Smooth muscle cell (in vitro differentiated cells): ENCODE measurements around the gene GLRX5. TPM values are rescaled to one million over a fixed set of nuclear protein-coding genes. Genes with fewer than 3 reads are reported as not detected.

Experiments used
- DNase-seq: peaks from one replicate; lab custom pipeline; 2025; ENCODE audit not compliant: unreplicated experiment; lab: John Stamatoyannopoulos, UW
- H2AFZ ChIP-seq: fragments of 200-600 bp; sonication (generic); 2 replicates; pipeline ENCODE4 v1.6.0; 2016; ENCODE audit warnings: antibody characterized with exemption, low read depth, mild to moderate bottlenecking
- H3F3A ChIP-seq: fragments of 200-600 bp; sonication (generic); 2 replicates; pipeline ENCODE4 v1.6.0; 2017; ENCODE audit warnings: antibody characterized with exemption, low read depth
- H3K27ac ChIP-seq: fragments of 200-600 bp; sonication (generic); 2 replicates; pipeline ENCODE4 v1.5.1; 2016; ENCODE audit warnings: low read depth, mild to moderate bottlenecking
- H3K27me3 ChIP-seq: fragments of 200-600 bp; sonication (generic); 2 replicates; pipeline ENCODE4 v1.6.1; 2016; ENCODE audit warnings: low read depth, mild to moderate bottlenecking
- H3K36me3 ChIP-seq: fragments of 200-600 bp; sonication (generic); 2 replicates; pipeline ENCODE4 v1.5.1; 2016; ENCODE audit warnings: low read depth
- H3K4me1 ChIP-seq: fragments of 200-600 bp; sonication (generic); 2 replicates; pipeline ENCODE4 v1.5.1; 2016; ENCODE audit warnings: low read depth
- H3K4me2 ChIP-seq: fragments of 200-600 bp; sonication (generic); 2 replicates; pipeline ENCODE4 v1.6.0; 2016; ENCODE audit warnings: mild to moderate bottlenecking
- H3K4me3 ChIP-seq: fragments of 200-600 bp; sonication (generic); 2 replicates; pipeline ENCODE4 v1.5.1; 2016; ENCODE audit warnings: mild to moderate bottlenecking
- H3K79me2 ChIP-seq: fragments of 200-600 bp; sonication (generic); 2 replicates; pipeline ENCODE4 v1.6.0; 2016; ENCODE audit warnings: low read depth, mild to moderate bottlenecking
- H3K9ac ChIP-seq: fragments of 200-600 bp; sonication (generic); 2 replicates; pipeline ENCODE4 v1.6.0; 2016; ENCODE audit warnings: low read depth
- H3K9me3 ChIP-seq: fragments of 200-600 bp; sonication (generic); replicated peaks from 2 replicates; pipeline ENCODE4 v1.5.1; 2016; ENCODE audit warnings: low read depth
- H4K20me1 ChIP-seq: fragments of 200-600 bp; sonication (generic); 2 replicates; pipeline ENCODE4 v1.6.0; 2016; ENCODE audit warnings: low read depth
- WGBS: methylation state at CpG from one replicate; pipeline ENCODE4 v1.1.7; 2016; ENCODE audit warnings: low lambda C conversion rate; 5-methylcytosine and 5-hydroxymethylcytosine counted together
- polyA plus RNA-seq: library from polyadenylated mRNA; unstranded; fragments of >200 nt; fragmentation: Nextera tagmentation; extraction: Ambion mirVana; gene quantifications from 2 replicates; pipeline ENCODE4 v1.2.1, GENCODE V29; 2016
- total RNA-seq: library from RNA; depleted of rRNA; stranded (reverse); fragments of >200 nt; gene quantifications from 2 replicates; pipeline ENCODE4 v1.2.3, GENCODE V29; 2014
- TF ChIP-seq, protein P1 (sequence below): fragments of 200-600 bp; sonication (generic); IDR thresholded peaks from 2 replicates; pipeline ENCODE4 v1.5.1; 2017; ENCODE audit warnings: borderline replicate concordance, mild to moderate bottlenecking, antibody characterized with exemption; ENCODE audit not compliant: insufficient read depth, poor library complexity, severe bottlenecking

Gene GLRX5
- total and polyA plus RNA-seq, 2 experiments from 2014 or later: 42.4 to 79.8 TPM

DNA sequence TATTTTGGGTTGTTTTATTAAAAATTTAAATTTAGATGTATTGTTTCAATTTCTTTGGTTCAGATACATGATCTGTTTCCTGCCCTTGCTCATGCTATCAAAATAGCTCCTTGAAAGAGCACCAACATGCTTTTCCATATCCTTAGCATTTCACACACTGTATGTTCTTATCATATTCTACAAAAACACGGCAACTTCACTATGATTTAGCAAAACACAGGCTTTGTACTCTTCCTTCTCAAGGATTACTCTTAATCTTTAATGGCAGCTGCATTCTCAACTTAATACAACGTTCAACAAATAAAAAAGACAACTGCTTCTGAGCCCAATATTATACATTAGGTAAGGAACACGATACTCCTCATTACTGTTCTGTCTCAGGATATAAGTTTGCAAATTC is 2.9 kb upstream of the GLRX5 start:
- TF ChIP-seq, protein P1, sequence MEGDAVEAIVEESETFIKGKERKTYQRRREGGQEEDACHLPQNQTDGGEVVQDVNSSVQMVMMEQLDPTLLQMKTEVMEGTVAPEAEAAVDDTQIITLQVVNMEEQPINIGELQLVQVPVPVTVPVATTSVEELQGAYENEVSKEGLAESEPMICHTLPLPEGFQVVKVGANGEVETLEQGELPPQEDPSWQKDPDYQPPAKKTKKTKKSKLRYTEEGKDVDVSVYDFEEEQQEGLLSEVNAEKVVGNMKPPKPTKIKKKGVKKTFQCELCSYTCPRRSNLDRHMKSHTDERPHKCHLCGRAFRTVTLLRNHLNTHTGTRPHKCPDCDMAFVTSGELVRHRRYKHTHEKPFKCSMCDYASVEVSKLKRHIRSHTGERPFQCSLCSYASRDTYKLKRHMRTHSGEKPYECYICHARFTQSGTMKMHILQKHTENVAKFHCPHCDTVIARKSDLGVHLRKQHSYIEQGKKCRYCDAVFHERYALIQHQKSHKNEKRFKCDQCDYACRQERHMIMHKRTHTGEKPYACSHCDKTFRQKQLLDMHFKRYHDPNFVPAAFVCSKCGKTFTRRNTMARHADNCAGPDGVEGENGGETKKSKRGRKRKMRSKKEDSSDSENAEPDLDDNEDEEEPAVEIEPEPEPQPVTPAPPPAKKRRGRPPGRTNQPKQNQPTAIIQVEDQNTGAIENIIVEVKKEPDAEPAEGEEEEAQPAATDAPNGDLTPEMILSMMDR: no peak
- peak overlapping the region; percentile 98 for H3K27ac ChIP-seq
- peak overlapping the region; percentile 45 for H3K9ac ChIP-seq
- peaks cover 40% of the 10 kb centered on the region for H3K4me1 ChIP-seq
- H3K79me2 ChIP-seq: peaks cover 74% of the 10 kb centered on the region
- peak overlapping the region; percentile 89 for H3K4me2 ChIP-seq
- no peak for DNase-seq
- no peak overlapping the region for H2AFZ ChIP-seq
- H4K20me1 ChIP-seq: peaks cover 28% of the 10 kb centered on the region
- H3K36me3 ChIP-seq: no peaks in the 10 kb centered on the region
- H3F3A ChIP-seq: peaks cover 22% of the 10 kb centered on the region
- H3K9me3 ChIP-seq: no peaks in the 10 kb centered on the region
- 42% methylated on average over 3 of the region's 3 CpGs for WGBS
- H3K27me3 ChIP-seq: no peaks in the 10 kb centered on the region
- peak overlapping the region; percentile 80 for H3K4me3 ChIP-seq

DNA sequence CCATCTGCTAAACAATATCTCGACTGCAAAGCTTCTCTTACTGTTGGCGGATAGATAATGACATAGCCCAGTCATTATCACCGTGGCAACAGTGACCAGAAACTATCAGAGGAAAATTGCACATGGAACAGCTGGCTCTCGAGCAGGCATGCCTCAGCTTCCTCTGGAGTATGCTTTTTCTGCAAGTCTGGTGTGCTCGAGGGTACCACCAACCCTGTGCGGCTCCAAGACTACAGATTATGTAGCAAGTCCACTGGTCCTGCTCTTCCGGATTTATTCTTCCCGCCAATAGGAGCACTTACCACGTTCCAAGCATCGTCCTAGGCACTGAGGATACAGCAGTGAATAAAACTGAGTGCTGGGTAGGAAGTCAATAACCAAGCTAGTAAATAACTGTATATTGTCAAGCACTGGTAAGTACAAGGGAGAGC is 1.4 kb upstream of the GLRX5 start:
- Histone ChIP-seq H3K4me2 (peak overlapping the region; percentile 89), H2AFZ (no peak overlapping the region), H3K27ac (peak overlapping the region; percentile 98), H3K9ac (peak overlapping the region; percentile 97), H3F3A (peaks cover 22% of the 10 kb centered on the region), H4K20me1 (peaks cover 42% of the 10 kb centered on the region), H3K27me3 (no peaks in the 10 kb centered on the region), H3K9me3 (no peaks in the 10 kb centered on the region), H3K4me3 (peak overlapping the region; percentile 80), H3K4me1 (peaks cover 47% of the 10 kb centered on the region), H3K36me3 (no peaks in the 10 kb centered on the region), H3K79me2 (peaks cover 84% of the 10 kb centered on the region)
- TF ChIP-seq, protein P1: no peak
- DNase-seq: no peak
- 5% methylated on average over 10 of the region's 10 CpGs for WGBS

DNA sequence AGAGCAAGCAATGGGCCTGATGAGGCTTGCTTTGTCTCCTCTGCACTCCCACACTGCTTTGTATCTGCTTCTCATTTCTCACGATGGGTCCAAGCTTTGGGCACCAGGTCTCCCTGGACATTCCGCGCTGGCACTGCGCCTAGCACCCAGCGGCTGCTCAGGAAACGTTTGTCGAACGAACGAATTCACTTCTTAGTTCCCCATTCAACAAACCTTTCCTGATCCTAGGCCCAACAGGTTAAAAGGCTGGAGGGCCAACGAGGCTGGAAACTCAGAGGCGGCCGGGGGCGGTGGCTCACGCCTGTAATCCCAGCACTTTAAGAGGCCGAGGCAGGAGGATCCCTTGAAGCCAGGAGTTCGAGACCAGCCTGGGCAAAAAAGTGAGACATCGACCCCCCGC is 1.0 kb upstream of the GLRX5 start:
- H2AFZ ChIP-seq: peak overlapping the region; percentile 42
- no peaks in the 10 kb centered on the region for H3K27me3 ChIP-seq
- H3K9ac ChIP-seq: peak overlapping the region; percentile 97
- H3K79me2 ChIP-seq: peaks cover 84% of the 10 kb centered on the region
- peaks cover 47% of the 10 kb centered on the region for H3K4me1 ChIP-seq
- H3F3A ChIP-seq: peaks cover 22% of the 10 kb centered on the region
- H3K9me3 ChIP-seq: no peaks in the 10 kb centered on the region
- peak overlapping the region; percentile 89 for H3K4me2 ChIP-seq
- WGBS: 2% methylated on average over 18 of the region's 18 CpGs
- peak overlapping the region; percentile 80 for H3K4me3 ChIP-seq
- TF ChIP-seq, protein P1: no peak
- DNase-seq: no peak
- H3K36me3 ChIP-seq: no peaks in the 10 kb centered on the region
- H3K27ac ChIP-seq: peak overlapping the region; percentile 98
- H4K20me1 ChIP-seq: peaks cover 42% of the 10 kb centered on the region

DNA sequence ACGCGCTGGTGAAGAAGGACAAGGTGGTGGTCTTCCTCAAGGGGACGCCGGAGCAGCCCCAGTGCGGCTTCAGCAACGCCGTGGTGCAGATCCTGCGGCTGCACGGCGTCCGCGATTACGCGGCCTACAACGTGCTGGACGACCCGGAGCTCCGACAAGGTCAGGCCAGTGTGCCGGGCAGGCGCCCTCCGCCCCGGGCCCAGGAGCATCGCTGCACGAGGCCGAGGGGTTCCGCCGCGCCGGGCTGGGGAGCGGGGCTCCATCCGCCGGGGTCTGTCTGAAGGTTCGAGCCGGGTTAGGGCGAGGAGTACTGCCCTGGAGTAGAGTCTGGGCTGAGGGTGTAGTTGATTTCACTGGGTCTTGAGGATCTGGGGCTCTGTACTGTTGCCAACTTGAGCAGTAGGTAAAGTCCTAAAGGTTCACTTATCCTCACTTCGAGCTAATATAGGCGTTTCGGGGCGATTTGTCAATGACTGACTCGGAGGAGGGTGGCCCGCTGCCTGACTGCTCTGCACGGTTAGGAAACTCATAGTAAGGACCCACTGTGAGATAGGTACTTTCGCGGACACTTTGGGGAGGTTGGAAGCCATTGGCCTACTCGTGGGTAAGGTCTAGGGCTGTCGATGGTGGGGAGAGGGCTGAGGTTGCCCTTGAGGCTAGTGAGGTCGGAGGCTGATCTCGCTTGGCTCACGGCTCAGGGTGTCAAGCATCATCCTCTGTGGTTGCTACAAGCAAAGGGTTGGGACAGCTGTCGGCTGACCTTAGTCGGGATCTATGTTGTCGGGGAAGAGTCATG is 574 bp downstream of the GLRX5 start:
- peak overlapping the region; percentile 90 for H3K9ac ChIP-seq
- H3K27me3 ChIP-seq: no peaks in the 10 kb centered on the region
- H3K79me2 ChIP-seq: peaks cover 84% of the 10 kb centered on the region
- peaks cover 53% of the 10 kb centered on the region for H4K20me1 ChIP-seq
- peak overlapping the region; percentile 80 for H3K4me3 ChIP-seq
- no peaks in the 10 kb centered on the region for H3K9me3 ChIP-seq
- H3K4me2 ChIP-seq: peak overlapping the region; percentile 96
- TF ChIP-seq, protein P1: no peak
- H3K4me1 ChIP-seq: peaks cover 47% of the 10 kb centered on the region
- H3K27ac ChIP-seq: peak overlapping the region; percentile 53
- no peaks in the 10 kb centered on the region for H3K36me3 ChIP-seq
- peaks cover 22% of the 10 kb centered on the region for H3F3A ChIP-seq
- DNase-seq: no peak
- no peak overlapping the region for H2AFZ ChIP-seq
- WGBS: 3% methylated on average over 52 of the region's 52 CpGs
